GM19438 (cell line): Measurements from ENCODE around the gene FBXL5.

Source experiments
- ATAC-seq: cut with Tn5 transposase; IDR thresholded peaks from one replicate; pipeline ENCODE4 v1.9.1; 2021; ENCODE audit warnings: low read depth; ENCODE audit not compliant: unreplicated experiment

The FBXL5 gene, protein sequence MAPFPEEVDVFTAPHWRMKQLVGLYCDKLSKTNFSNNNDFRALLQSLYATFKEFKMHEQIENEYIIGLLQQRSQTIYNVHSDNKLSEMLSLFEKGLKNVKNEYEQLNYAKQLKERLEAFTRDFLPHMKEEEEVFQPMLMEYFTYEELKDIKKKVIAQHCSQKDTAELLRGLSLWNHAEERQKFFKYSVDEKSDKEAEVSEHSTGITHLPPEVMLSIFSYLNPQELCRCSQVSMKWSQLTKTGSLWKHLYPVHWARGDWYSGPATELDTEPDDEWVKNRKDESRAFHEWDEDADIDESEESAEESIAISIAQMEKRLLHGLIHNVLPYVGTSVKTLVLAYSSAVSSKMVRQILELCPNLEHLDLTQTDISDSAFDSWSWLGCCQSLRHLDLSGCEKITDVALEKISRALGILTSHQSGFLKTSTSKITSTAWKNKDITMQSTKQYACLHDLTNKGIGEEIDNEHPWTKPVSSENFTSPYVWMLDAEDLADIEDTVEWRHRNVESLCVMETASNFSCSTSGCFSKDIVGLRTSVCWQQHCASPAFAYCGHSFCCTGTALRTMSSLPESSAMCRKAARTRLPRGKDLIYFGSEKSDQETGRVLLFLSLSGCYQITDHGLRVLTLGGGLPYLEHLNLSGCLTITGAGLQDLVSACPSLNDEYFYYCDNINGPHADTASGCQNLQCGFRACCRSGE

DNA sequence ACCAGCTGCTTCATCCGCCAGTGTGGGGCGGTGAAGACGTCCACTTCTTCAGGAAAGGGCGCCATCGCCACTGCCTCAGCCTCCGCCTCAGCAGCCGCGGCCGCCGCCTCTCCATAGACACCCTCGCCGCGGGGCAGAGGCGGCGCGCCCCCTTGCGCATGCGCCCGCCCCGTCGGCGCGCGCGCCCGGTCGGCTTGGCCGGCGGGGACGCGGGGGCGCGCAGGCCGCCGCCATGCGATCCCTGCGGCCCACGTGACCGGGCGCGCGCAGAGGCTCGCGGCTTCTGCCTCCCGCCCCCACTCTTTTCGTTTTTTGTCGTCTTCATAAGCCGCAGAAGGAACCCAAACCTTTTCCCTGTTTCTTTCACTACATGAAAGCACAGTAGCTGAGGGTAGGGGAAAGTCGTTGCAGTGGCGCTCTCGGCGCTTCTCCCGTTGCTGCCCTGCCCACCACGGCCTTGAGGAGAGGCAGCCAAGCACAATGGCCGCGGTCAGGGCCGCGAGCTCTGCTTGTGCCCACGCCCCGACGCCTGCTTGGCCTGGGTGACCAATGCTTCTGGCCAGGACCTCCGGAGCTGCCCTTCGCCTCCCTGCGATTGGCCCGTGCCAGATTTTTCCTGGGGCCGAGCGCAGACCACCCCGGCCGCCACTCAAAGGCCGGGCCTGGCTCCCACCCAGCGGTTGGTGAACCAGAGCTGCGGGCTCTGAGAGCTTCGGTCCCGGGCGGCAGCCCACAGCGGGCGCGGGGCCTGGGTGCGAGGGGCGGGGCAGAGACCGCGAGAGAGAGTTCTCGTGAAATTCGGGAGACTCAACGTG, at the start of gene FBXL5:
FBXL5 (minus strand) TSS at position 135 of the 815 bp plus-strand sequence; CDS start at position 65, 70 bp downstream.
- ATAC-seq: peak; percentile 65

DNA sequence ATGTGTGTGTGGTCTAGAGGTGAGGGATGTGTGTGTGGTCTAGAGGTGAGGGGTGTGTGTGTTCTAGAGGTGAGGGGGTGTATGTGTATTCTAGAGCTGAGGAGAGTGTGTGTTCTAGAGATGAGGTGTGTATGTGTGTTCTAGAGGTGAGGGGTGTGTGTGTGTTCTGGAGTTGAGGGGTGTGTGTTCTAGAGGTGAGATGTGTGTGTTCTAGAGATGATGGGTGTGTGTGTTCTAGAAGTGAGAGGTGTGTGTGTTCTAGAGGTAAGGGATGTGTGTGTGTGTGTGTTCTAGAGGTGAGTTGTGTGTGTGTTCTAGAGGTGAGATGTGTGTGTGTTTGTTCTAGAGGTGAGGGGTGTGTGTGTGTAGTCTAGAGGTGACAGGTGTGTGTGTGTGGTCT, 49.0 kb upstream of the FBXL5 start:
- ATAC-seq: no peak

DNA sequence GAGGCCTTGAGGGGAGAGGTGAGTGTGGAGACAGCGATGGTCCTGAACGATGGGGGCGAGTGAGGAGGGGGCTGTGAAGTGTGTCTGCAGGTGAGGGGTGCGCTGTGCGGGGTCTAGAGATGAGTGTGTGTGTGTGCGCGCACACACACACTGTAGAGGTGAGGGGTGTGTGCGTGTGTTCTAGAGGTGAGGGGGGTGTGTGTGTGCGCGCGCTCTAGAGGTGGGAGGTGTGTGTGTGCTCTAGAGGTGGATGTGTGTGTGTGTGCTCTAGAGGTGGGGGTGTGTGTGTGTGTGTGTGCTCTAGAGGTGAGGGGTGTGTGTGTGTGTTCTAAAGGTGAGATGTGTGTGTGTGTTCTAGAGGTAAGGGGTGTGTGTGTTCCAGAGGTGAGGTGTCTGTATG, 48.3 kb upstream of the FBXL5 start:
- ATAC-seq: no peak

DNA sequence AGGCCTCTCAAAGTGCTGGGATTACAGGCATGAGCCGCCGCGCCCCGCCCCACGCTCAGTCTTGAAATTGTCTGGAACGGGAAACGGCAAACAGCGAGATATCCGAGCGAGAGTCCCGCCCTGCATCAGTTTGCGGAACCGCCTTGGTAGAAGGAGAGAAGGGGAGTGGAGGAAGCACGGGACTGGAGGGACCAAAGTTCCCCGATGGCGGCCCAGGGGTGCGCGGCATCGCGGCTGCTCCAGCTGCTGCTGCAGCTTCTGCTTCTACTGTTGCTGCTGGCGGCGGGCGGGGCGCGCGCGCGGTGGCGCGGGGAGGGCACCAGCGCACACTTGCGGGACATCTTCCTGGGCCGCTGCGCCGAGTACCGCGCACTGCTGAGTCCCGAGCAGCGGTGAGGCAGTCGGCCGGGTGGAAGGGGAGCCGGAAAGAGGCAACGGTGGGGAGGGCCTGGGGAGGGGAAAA, 47.8 kb upstream of the FBXL5 start, which contains the start of gene BST1:
BST1 (plus strand) TSS at position 125 of the 463 bp plus-strand sequence; CDS start at position 205, 80 bp downstream.
- peak; percentile 81 for ATAC-seq

DNA sequence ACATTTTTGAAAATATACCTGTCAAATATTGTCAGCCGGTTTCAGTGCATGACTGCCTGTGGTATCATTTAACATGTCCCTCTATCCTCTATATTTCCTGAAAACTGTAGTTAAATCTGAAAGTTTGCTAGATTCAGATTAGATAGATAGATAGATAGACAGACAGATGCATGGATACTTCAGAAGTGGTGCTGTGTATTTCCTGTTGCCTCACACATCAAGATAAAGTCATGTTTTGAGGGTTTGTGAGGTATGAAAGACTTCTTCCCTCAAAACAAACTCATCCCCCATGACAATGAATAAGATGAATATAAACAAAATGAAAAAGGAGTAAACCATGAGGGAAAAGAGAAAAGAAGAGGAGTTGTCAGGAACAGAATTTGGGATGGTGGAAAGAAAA, 41.7 kb upstream of the FBXL5 start:
- ATAC-seq: no peak

DNA sequence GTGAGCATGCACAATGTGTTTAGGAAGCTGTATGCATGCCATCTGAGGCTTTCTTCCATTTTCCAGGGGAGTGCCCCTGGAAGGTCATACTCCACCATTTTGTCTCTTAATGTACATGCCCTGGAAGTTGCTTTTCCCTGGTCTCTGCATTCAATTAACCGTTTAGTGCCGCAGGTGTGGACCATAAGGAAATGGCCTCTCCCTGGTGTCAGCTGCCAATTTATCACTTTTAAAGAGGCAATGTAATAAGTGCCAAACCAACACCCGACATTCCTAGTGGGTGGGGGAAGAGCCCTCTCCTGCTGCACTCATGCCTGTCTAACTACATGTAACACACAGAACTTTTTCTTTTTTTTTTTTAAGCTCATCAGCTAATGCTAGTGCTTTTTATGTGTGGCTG, 40.6 kb upstream of the FBXL5 start:
- ATAC-seq: no peak

DNA sequence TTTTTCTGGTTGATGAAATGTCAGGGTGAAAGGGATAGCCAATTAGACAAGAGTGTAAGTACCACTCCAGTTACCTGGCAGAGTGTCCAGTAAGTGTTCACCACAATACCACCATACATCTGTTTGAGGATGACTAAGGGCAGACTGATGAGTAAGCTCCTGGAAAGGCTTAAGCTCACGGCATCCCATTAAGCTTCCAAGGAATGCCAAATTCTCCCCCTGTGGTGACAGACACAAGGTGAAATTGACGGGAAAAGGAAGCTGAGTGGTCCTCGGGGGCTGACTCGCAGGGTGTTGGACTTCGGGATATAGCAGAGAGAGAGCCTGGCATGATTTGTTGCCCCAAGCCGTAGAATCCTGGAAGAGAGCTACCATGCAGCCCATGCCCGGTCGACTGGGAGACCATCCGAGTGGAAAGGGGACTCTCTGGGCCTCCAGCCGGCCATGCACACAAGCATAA, 40.1 kb upstream of the FBXL5 start:
- ATAC-seq: no peak

DNA sequence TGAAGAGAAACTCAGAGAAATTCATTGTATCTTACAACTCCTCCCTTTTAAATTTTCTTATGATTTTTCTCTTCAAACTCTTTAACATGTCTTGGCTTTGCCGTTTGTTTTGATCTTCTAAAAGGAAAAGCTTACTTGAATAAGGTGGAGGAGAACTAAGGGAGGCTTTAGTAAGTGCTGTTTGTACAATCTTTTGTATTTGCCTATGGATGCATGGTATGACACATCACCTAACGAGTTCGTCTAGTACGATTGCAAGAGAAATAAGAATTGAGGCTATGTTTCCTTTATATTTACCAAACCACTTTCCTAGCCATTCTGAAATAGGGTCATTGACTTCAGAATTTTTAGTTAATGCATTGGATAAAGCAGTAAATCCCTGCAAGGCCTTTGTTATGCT, 39.3 kb upstream of the FBXL5 start:
- ATAC-seq: no peak

DNA sequence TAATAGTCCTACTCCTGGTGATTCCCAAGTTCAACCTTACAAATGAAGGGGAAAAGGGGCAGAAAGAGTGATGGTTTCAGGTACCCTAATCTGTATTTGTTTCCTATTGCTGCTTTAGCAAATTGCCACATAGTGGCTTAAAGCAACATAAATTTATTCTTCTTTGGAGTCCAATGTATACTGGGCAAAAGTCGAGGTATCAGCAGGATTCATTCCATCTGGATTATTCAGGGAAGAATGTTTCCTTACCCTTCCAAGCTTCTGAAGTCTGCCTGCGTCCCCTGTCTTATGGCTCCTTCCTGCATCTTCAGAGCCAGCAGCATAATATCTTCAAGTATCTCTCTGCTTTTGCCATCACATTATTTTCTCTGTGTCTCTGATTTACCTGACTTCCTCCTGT, 37.4 kb upstream of the FBXL5 start:
- no peak for ATAC-seq

DNA sequence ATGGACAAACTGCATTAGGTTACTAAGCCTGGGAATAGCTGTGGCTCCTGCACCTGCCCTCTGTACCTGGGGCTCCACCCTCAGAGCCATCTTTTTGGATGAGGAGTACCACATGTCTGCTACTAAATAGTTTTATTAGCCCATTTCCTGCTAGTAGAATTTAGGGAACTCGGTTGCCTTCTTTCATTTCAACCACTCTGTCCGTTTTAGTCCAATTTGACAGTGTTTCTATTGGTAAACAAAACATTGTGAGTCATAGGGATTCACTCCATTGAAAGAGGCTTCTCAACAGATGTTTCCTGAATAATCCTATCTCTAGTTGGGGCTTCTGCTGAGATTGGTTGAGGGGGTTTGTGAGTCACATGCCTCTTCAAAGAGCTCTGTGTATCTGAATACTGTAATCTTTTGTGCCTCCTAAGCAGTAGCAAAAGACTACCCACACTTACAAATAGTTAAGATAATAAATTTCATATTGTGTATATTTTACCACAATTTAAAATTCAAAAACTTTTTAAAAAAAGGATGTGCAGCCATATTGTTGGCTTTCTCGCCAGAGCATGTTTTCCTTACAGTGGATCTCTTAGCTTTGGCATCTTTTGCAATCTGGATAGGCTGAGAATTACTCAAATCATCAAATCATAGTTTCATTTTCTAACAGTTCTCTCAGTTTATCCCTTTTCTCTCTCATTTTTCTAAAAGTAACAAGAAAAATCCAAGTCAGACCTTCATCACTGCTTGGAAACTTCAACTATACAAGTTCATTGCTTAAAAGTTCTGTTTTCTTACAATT, 36.4 kb upstream of the FBXL5 start:
- no peak for ATAC-seq

DNA sequence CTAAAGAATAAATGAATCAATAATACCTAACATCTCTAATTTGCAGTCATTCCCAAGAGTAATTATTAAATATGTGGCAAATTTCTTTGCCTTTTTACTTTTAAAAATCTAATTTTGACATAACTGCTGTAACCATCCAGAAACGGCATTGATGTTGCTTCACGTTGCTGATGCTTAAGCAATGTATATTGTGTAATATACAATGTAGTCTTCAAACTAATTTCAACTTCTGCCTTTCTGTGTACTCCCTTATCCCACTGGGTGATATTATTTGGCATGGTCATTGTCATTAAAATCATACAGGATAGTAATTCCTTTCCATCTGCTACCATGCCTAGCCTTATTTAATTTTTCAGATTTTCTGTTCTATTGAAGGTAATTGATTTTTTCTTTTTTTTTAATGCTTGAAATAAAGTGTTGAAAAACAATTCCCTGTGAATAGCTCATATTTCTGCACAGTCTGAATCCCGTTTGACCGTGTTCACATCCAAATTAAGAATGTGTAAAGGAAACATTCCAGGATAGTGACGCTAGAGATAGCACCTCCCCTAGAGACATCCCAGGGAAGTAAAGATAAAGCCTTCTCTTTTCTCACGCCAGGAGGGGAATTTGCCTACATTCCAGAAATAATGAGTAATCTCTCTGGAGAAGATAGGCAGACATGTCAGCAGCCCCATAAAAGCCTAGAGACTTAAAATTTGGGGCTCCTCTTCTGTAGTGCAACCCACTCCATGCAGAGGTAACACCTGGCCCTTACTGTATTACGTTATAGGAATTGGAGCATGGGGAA, 35.1 kb upstream of the FBXL5 start:
- ATAC-seq: no peak

DNA sequence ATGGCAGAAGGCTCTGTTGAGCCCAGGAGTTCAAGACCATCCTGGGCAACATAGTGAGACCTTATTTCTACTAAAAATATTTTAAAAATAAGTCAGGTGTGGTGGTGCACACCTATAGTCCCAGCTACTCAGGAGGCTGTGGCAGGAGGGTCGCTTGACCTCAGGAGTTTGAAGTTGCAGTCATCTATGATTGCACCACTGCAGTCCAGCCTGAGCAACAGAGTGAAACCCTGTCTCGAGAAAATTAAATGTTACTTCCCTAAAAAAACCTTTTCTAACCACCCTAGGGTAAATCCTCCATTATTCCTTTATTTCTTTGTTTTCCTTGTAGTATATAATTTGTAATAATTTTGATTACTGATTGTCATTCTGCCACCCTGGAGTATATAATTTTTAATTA, 34.4 kb upstream of the FBXL5 start:
- ATAC-seq: no peak

DNA sequence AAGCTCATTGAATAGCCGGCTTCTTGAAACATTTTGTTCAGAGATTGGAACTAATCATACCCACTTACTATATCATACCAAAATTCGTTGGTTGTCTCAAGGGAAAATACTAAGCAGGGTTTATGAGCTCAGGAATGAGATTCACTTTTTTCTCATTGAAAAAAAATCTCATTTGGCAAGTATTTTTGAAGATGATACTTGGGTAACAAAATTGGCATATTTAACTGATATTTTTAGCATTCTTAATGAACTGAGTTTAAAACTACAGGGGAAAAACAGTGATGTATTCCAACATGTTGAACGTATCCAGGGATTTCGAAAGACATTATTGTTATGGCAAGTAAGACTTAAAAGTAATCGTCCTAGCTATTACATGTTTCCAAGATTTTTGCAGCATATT, 32.9 kb upstream of the FBXL5 start:
- ATAC-seq: no peak

DNA sequence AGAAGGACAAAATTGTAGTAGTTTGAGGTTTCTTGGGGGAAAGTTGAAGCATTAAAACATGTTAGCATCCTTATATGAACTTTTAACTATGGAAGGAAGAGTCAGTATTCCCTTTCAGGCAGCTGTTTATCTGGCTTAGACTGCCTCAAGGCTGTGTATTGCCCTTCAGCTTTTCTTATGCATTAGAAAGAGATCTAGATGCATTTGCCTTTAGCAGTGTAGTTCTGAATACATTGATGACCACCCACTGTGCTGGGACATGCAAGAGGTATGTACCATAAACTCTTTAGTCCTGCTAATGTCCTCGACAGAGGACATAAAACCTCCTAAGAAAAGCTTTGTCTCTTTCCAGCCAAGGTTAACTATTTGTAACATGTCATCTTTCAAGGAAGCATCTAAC, 29.3 kb upstream of the FBXL5 start:
- no peak for ATAC-seq

DNA sequence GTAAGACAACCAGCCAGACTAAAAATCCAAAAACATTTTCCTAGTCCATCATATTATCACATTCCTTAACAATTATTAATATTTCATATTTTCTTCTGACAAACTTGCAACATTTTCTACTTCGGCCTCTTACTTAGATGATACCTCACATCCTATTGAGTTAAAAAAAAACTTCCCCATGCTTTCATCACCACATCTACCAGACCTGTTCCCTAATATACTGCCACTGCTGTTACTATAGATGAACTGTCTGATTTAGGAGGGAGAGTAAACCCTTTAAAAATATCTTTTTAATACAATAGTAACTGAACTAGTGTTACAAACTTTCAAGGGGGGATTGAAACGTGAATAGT, 28.0 kb upstream of the FBXL5 start:
- no peak for ATAC-seq

DNA sequence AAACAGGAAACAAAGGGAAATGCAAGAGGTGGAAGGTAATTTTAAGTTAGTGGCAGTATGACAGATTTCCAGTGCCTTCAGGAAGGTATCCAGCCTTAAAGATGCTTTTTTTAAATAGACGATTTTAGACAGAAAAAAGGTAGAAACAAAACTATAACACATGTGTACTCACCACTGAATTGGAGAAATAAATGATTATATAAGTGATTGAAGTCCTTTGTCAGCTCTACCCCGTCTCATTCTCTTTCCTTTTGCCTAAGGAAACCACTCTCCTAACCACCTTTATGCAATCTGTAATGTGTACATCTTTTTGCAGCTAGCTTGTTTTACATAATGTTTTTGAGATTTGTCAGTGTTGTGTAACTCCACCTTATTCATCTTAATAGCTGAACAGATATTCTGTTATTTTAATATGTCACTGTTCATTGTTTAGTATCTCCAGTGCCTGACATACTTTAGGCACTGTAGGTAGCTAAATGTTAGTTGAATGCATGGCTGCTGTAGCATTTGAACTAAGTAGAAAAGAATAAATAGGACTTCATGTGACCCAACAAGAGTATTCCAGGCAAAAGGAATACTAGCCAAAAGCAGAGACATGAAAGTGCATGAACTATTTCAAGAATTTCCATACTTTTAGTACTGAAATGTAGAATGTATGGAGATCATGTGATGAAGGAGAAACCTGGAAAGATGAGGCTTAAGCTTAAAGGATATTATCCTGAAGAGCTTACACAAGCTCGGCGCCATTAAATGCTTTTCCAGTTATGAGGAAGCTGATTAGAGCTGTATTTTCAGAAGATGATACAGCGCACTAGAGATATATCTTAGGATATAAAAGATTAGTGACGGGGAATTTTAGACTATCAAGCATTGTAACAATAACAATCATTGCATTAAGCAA, 27.3 kb upstream of the FBXL5 start:
- no peak for ATAC-seq

DNA sequence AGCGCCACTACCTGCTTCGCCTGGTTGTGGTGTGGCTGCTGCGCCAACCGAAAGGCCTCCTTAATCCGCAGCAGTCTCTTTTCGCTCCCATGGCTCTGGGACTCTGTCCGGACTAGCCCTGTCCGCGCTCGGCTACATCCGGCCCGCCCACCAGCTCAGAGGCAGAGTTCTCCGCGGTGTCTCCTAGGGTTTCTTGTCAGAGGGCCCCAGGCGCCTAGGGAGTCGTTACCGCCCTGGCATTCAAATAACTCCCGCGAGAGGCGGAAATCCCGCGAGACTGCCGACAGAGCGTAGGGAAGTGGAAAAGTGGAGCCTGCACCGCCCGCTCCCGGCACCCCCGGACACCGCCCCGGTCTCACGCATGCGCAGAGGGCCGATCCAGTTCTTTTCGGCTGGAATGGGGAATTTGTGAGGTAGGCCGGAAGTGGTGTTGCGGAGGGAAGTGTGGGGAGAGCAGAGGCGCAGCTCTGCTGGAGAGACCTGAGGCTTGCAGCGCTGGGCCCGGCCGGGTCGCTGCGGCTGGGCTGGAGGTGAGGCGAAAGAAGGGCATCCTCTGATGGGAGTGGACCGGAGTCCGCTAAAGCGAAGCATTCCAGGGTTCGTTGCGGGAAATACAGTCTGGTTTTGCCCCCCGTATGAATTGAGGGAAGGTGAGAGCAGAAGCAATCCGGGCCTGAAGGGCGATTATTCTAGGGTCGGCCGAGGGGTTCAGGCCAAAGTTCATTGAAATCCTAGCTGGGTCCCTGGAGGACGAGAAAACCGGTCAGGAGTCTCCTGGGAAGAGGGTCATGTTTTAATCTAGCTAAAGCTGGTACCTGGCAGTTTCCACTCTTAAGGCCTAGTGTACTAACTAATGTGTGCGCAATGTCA, 26.4 kb upstream of the FBXL5 start, which contains the start of gene FAM200B:
FAM200B (plus strand) TSS at position 456 of the 870 bp plus-strand sequence. CDS start 5,151 bp downstream, outside the sequence.
- ATAC-seq: peak; percentile 93

DNA sequence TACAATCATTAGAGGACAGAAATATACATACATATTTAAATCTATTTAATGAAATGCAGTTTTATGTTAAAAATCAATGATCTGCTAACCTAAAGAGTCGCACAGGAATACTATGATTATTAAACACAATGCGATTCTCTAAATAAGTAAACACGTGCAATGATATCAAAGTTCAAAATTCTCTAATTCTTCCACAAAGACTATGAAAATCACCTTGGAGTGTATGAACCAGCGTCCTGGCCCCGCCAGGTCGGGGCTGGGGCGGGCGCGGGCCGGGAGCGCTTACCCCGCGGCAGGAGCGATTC, 25.9 kb upstream of the FBXL5 start:
- ATAC-seq: no peak
